Measurements from ENCODE around the gene BLCAP. TPM values are rescaled to one million over a fixed set of nuclear protein-coding genes. Genes with fewer than 3 reads are reported as not detected.

Gene BLCAP
- total and polyA plus RNA-seq, 2 experiments from 2014 or later, result 62.2 to 64.8 TPM

DNA sequence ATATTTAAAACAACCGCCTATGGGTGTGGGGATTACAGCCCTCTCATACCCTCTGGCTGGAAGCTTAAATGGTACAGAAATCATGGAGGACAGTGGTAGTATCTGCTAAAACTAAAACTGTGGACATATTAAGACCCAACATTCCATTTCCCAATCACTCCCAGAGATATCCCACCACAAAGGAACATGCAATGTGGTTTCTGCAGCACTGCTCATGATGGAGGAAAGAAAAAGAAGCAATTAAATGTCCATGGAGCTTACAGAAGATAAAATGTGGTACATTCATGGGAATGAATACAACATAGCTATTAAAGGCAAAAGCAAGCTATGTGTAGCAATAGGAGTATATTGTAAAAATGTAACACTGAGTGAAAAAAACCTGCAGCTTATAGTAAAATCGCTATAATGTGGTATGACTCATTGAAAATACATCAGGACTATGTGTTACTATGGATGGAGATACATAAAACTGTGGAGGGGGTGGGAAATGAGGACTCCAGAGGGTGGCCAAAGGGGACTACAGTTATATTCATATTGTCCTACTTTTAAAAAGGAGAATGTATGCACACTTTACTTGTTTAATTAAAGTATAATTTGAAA lies 29.5 kb downstream of the BLCAP start:
- Histone ChIP-seq H2AFZ (no peak overlapping the region), H3K9me2 (ENCODE audit: insufficient read depth) (0 out of 2 replicates have a peak, but pooled peaks cover 3% of the 10 kb centered on the region), H3K36me3 (ENCODE audit: insufficient read depth) (no peaks in the 10 kb centered on the region), H3K79me2 (replicated peaks; ENCODE audit: insufficient read depth) (no peaks in the 10 kb centered on the region), H3K4me2 (no peak overlapping the region), H3K4me3 (no peak overlapping the region), H3K4me1 (ENCODE audit: insufficient read depth) (no peaks in the 10 kb centered on the region), H4K20me1 (replicated peaks; ENCODE audit: insufficient read depth) (peaks cover 14% of the 10 kb centered on the region; the same call in 1 of the 2 replicates), H3K27ac (ENCODE audit: low read depth) (no peak overlapping the region), H3K27me3 (ENCODE audit: insufficient read depth) (no peaks in the 10 kb centered on the region), H3F3A (replicated peaks; ENCODE audit: low read depth) (no peaks in the 10 kb centered on the region)
- no peak for TF ChIP-seq EZH2phosphoT487 (IDR thresholded peaks at IDR 0.05; ENCODE audit: unreplicated experiment)
- no peak for TF ChIP-seq ZNF462 (CRISPR knock-in tag; IDR thresholded peaks at IDR 0.05)
- TF ChIP-seq ZNF114 (CRISPR knock-in tag; IDR thresholded peaks at IDR 0.05), result no peak
- TF ChIP-seq NANOG (IDR thresholded peaks at IDR 0.05; ENCODE audit: borderline replicate concordance), result no peak
- Mint-ChIP-seq H3K9me3 (no peaks in the 10 kb centered on the region), H3K27ac (no peak overlapping the region), H3K36me3 (ENCODE audit: low read depth) (no peaks in the 10 kb centered on the region), H3K4me1 (no peaks in the 10 kb centered on the region), H3K27me3 (ENCODE audit: insufficient read depth, low read depth, poor library complexity) (peaks cover 5% of the 10 kb centered on the region), H3K4me3 (no peak overlapping the region)
- no peak for DNase-seq (ENCODE audit: low spot score)
- no peak for ATAC-seq

DNA sequence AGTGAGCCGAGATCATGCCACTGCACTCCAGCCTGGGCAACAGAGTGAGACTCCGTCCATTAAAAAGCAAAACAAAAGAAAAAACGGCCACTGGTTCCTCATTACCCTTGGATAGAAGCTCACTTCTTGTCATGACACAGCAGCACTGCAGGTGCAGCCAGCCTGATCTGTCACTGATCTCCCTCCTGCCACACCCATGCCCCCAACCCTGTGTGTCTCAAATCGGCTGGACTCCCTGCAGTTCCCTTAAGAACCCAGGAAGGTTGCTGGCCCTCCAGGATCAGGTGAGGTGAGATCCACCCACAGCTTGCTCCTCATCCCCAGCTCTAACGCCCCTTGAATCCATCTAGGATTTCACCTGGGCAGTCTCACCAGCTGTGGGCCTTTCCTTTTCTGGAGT lies 32.9 kb downstream of the BLCAP start:
- Mint-ChIP-seq H3K4me3 (no peak overlapping the region), H3K4me1 (no peaks in the 10 kb centered on the region), H3K27me3 (ENCODE audit: insufficient read depth, low read depth, poor library complexity) (peaks cover 9% of the 10 kb centered on the region), H3K27ac (no peak overlapping the region), H3K9me3 (no peaks in the 10 kb centered on the region), H3K36me3 (ENCODE audit: low read depth) (no peaks in the 10 kb centered on the region; the same call in 1 of the 3 replicates)
- no peaks in the 10 kb centered on the region for H3K27me3 ChIP-seq (ENCODE audit: insufficient read depth)
- H3K4me2 ChIP-seq, result no peak overlapping the region
- H4K20me1 ChIP-seq (replicated peaks; ENCODE audit: insufficient read depth), result 0 out of 2 replicates have a peak, but pooled peaks cover 11% of the 10 kb centered on the region
- ATAC-seq (no peak), DNase-seq (ENCODE audit: low spot score) (no peak)
- 0 out of 2 replicates have a peak, but pooled peaks cover 3% of the 10 kb centered on the region for H3K9me2 ChIP-seq (ENCODE audit: insufficient read depth)
- H2AFZ ChIP-seq, result no peak overlapping the region
- no peaks in the 10 kb centered on the region for H3F3A ChIP-seq (replicated peaks; ENCODE audit: low read depth)
- no peak overlapping the region for H3K4me3 ChIP-seq
- H3K4me1 ChIP-seq (ENCODE audit: insufficient read depth), result no peaks in the 10 kb centered on the region
- H3K36me3 ChIP-seq (ENCODE audit: insufficient read depth), result no peaks in the 10 kb centered on the region
- H3K79me2 ChIP-seq (replicated peaks; ENCODE audit: insufficient read depth), result no peaks in the 10 kb centered on the region
- H3K27ac ChIP-seq (ENCODE audit: low read depth), result no peak overlapping the region
- TF ChIP-seq ZNF114 (CRISPR knock-in tag; IDR thresholded peaks at IDR 0.05), result no peak
- no peak for TF ChIP-seq ZNF462 (CRISPR knock-in tag; IDR thresholded peaks at IDR 0.05)
- no peak for TF ChIP-seq JUNB (IDR thresholded peaks at IDR 0.05; ENCODE audit: unreplicated experiment)
- no peak for TF ChIP-seq ZNF331 (CRISPR knock-in tag; IDR thresholded peaks at IDR 0.05; ENCODE audit: low read depth)

All from GM23338 (cell line).